NCI-H2171 (cell line): Measurements from ENCODE around the gene KRTAP22-1.

ENCODE experiments used
- DNase-seq: peaks from one replicate; lab custom pipeline; 2025; lab: John Stamatoyannopoulos, UW

Gene KRTAP22-1

DNA sequence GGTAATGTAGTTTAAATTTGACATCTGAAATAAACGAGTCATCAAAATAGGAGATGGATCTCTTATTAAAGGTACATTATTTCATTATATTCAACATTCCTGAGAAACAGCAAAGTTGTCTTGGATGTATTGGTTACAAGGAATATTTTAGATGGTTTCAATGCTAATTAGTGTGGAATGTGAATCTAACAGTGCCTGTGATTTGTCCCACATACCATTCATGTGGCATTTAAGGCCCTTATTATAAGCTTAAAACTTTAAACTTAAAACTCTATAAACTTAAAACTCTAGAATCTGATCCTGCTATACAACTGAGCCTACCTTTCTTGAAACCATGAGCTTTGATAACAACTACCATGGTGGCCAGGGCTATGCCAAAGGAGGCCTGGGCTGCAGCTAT lies at the start of gene KRTAP22-1:
Gene KRTAP22-1 (plus strand): TSS at position 301 of the 400 bp plus-strand sequence.
- no peak for DNase-seq

DNA sequence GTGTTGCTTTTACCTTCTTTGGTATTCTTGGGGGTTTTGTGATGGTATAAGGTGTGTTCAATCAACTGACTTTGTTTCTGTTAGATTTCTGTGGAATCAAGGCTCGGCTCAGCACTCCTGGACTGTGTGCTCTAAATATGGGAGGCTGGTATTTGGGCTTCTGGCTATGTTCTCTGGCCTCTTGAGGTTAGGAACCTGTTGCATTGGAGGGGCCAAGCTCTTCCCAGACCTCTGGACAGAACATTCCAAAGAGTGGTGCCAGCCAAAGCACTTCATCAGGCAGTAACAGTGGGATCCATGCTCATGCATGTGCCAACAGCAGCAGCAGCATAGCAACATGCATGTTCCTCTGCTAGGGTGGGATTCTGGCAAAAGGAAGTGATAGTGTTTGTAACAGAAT lies 48.1 kb upstream of the KRTAP22-1 start:
- DNase-seq = no peak

DNA sequence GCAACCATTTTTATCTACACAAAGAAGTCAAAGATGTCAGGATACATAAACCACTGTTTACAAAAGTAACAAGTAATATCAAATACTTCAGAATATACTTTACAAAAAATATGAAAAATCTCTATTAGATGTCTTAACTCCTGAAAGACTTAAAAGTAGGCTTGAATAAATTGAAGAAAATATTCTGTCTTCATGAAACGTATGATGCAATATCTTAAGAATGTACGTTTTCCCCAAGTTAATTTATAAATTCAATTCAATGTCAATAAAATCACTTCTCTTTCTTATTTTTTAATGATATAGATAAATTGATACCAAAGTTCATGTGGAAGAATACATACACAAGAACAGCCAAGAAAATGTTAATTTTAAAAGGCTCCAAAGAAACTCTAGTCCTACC lies 45.8 kb upstream of the KRTAP22-1 start:
- DNase-seq = no peak

DNA sequence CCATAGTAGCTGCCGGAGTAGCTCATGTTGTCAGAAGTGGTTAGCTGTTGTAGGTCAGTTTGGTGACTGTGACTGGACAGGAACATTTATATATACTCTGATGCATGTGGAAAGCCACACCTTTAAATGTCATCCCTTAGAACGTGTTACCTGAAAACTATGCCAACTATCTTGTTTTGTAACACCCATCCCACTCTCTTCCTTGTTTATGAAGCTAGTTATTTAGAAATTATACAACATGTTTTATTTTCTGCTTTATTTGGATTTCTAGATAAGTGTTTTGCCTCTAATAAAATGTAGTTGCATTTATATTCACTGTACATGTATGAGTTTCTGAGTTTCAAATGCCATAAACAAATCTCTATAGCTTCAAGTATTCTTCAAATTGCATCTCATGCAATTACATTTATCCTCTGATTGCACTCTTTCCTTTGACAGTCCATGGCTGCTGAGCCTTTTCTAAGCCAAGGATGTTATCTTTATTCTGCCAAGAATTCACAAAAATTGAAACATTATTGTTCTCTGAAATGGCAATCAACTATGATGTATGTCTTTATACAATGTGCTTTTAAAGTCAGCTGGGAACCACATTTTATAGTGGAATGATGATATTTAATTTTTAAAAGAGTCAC lies 39.5 kb upstream of the KRTAP22-1 start, which contains the start of gene KRTAP19-7:
Gene KRTAP19-7 (minus strand): TSS at position 51 of the 632 bp plus-strand sequence. CDS start 25 bp downstream, at position 26.
- no peak for DNase-seq

GRCh38 chr21:30561957-30562356 lies 38.9 kb upstream of the KRTAP22-1 start:
- no peak for DNase-seq

GRCh38 chr21:30563072-30563471 lies 37.8 kb upstream of the KRTAP22-1 start:
- no peak for DNase-seq

GRCh38 chr21:30563630-30564029 lies 37.3 kb upstream of the KRTAP22-1 start:
- no peak for DNase-seq

DNA sequence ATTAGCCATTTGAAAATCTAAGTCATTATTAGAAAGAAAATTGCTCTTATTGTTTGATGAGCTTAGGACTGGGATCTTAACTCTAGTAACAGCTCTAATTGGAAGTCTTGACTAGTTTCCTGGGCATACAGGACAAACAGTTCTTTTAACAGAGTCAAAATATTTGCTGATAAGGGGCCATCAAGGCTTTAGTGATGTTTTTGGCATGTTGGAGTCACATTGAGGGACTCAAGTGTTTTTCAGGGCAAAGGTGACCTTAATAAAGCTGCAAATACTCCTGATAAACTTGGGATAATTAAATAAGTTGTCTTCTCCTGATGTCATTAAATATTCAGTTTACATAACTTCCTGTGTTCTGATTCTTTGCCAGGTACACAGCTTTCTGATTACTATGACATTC lies 33.3 kb upstream of the KRTAP22-1 start:
- no peak for DNase-seq

DNA sequence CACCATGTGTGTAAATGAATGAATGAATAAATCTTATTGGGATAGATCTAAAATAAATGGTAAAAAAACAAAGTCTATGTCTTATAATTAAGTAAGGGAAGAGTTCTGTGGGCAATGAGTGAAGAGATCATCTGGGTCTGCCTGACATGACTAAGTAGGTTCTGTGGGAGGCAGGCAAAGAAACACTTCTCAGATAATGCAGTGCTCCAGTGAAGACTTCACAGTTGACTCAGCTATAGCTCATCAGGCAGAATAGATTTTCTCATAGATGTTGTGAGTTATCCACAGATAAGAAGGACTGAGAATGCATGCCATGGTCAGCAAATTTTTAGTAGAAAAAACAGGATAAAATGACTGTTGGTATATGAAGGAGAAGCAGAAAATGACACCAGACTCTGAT lies 23.1 kb upstream of the KRTAP22-1 start:
- DNase-seq = no peak

DNA sequence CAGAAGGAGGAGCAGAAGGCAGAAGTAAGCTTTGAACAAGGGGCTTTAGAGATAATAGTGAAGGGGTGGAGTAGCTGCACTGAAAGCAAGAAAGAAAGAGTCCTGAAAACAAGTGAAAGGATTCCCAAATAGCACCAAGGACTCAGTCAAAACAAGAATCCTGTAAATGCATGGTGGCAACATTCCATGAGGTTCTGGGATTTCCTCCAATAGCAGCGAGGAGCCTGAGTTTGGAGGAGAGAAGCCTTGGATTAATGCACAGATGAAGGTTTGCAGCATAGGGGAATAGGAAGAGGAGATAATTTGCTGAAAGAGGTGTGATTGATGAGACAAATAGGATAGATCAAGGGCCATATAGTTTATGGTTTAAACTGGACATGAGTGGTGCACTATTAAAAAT lies 21.5 kb upstream of the KRTAP22-1 start:
- DNase-seq = no peak

- DNase-seq = no peak
Observed at GRCh38 chr21:30580132-30580531, 20.8 kb upstream of the KRTAP22-1 start.

DNA sequence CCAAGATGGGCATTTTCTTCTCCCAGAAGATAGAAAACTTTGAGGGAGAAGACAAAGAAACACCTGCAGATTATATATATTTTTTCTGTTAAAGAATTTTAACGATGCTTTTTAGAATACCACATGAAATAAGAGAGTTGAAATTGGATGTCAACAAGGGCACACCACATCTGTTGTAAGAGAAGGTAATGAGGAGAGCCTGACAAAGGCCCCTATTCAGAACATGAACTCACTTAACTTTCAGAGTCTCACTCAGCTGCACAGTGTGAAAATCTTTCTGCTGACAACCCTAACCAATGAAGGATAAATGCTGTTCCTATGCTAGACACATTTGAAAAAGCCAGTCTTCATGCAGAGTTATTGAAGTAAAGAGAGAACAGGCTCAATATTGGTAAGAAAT lies 18.0 kb upstream of the KRTAP22-1 start:
- DNase-seq = no peak

- DNase-seq = no peak
Observed at GRCh38 chr21:30590297-30590696, 10.6 kb upstream of the KRTAP22-1 start, which contains the start of gene KRTAP22-2. KRTAP22-2 (minus strand) TSS chr21:30590397.

DNA sequence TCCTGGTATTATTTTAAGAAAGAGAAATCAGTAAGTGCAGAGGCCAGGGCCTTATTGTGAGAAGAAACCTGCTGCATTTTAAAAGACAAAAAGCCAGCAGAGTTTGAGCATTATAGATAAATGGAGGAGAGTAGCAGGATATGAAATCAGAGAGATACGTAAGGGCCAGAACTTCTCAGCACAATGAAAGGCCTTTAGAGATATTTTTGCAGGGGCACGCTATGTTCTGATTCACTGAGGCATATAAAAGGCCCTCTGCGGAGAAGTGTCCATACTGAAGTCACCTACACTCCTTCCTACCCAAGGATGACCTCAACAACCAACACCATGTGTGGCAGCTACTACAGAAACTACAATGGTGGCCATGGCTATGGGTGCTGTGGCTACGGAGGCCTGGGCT lies 8.7 kb upstream of the KRTAP22-1 start, which contains the start of gene KRTAP6-3:
Gene KRTAP6-3 (plus strand): TSS at position 301 of the 400 bp plus-strand sequence. CDS start 6 bp downstream, at position 307.
- no peak for DNase-seq

- DNase-seq = no peak
Observed at GRCh38 chr21:30598802-30599201, 2.1 kb upstream of the KRTAP22-1 start, which contains the start of gene KRTAP6-2. KRTAP6-2 (minus strand) TSS chr21:30598902; CDS start chr21:30598874, 28 bp downstream.

DNA sequence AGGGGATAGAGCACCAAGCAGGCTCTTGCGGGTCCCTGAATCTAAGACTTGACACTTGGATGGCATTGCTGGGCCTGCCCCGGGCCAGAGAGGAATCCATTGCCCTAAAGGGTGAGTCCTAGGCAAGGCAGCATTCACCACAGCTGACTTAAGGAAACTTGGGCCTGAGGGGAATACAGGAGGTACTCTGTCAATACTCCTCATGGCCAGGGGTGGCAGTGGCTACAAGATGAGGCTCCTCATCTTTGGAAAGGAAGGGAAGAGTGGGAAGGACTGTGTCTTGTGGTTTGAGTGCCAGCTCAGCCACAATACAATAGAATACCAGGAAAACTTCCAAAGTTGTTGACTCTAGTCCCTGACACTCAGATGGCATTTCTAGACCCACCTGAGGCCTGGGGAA lies 5.1 kb downstream of the KRTAP22-1 start:
- no peak for DNase-seq

DNA sequence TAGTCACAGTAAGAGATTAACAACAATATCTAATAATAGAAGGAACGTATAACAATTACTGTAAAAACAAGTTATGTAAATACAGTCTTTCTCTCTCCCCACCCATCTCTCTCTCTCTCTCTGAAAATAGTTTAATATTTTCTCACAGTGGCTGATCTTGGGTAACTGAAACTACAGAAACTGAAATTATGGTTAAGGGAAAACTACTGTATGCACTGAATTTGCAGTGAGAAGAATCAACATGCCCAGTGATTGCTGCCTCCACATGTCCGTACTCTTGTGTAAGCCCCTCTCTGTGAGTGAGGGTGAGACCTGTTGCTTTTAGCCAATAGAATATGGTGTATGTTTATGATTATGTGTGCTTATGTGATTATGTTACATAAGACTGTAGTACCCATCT lies 11.2 kb downstream of the KRTAP22-1 start:
- DNase-seq = no peak

DNA sequence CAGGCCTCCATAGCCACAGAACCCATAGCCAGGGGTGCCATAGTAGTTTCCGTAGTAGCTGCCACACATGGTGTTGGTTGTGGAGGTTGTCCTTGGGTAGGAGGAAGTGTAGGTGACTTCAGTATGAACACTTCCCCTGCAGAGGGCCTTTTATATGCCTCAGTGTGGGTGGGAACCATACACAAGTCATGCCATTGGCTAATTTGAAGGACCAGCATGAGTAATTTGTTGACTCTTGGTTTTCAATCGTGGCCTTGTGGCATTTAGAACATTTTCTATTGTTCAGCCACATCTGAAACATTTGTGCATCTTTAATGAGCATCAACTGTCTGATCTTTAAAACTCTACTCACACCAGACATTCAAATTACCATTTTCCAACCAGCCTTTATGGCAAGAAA lies 12.9 kb downstream of the KRTAP22-1 start, which contains the start of gene KRTAP6-1:
Gene KRTAP6-1 (minus strand): TSS at position 95 of the 400 bp plus-strand sequence. CDS start 26 bp downstream, at position 69.
- no peak for DNase-seq

DNA sequence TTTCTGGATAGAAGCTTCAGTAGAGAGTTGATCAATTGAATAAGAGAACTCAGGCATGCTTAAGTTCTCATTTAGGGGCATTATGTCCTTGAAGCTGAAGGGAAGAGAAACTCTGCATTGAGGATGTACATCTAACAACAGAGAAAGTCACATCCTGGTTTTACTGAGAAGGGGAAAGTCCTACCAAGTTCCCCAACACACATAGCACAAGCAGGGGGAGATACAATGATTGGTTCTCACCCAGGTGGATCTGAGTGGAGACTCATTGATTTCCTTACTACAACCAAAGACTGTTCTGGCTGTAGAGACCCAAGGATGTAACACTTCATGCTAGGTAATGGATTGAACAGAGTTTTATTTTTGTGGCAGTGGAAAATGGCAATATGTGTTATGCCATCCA lies 14.3 kb downstream of the KRTAP22-1 start:
- no peak for DNase-seq

DNA sequence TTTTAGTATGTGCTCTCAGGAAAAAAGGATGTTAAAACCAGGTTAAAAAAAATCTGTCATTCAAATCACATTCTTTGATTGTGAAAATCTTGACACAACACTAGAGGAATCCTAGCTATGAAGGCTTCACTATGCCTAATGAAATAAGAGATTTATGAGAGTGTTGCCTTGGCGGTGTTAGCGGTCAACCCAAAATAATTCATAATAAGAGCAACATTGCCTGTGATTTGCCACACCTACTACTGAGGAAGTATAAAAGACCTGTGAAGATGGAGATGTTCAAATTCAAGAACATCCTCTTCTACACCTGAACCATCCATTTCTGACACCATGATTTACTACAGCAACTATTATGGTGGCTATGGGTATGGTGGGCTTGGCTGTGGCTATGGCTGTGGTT lies 15.2 kb downstream of the KRTAP22-1 start, which contains the start of gene KRTAP20-1:
Gene KRTAP20-1 (plus strand): TSS at position 301 of the 400 bp plus-strand sequence. CDS start 30 bp downstream, at position 331.
- DNase-seq = no peak

- no peak for DNase-seq
Observed at GRCh38 chr21:30620080-30620479, 19.2 kb downstream of the KRTAP22-1 start.

DNA sequence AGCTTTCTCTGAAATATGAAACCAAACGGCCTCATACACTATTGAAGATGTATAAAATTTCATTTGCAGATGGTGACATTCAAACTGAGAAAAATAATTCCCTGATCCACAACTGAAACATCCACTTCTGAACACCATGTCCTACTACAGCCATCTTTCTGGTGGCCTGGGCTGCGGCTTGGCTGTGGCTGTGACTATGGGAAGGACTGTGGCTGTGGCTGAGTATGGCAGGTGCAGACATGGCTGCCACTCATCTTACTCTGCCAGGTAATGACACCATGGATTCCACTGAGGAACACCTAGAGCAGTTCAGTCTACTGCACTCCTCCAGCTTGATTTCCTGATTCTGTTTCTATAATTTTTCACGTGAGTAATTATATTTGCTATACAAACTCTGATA lies 19.6 kb downstream of the KRTAP22-1 start, which contains the start of gene KRTAP20-4:
Gene KRTAP20-4 (plus strand): TSS at position 106 of the 400 bp plus-strand sequence.
- no peak for DNase-seq

DNA sequence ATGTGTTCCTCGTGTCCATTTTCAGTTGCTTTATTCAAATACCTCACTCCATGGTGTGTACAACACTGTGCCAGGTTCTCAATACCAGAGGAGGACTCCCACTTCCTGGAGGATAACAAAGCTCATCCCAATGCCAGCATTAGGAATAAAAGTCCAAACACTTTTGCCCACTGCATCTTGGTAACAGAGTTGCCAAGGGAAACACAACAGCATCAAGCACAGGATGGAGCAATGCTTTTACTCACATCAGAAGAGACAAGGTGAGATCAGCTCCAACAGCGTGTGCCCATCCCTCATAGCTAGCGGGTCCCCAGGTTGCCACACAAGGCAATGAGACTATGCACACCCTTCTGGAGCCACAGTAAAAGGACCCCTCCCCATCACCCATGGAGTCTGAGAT lies 22.5 kb downstream of the KRTAP22-1 start:
- DNase-seq = no peak
